GM12878 (cell line): ENCODE data around the gene EPHB2. TPM values are rescaled to one million over a fixed set of nuclear protein-coding genes. Genes with fewer than 3 reads are reported as not detected.

Experiments used
- ATAC-seq: fragments of 200-7000 bp; cut with Tn5 transposase; 3 replicates; pipeline ENCODE4 v1.9.1; 2020; ENCODE audit warnings: mild to moderate bottlenecking, moderate library complexity
- BruUV-seq: library from RNA; stranded (reverse); fragments of 400-500 nt; replicated peaks from 2 replicates; lab custom pipeline; 2021; lab: Mats Ljungman, UMichigan
- CTCF ChIA-PET: fragments of 300-600 bp; sonication (Branson Sonifier 250); formaldehyde crosslinking; extraction: SDS; loops from one replicate; lab custom pipeline; 2021; ENCODE audit warnings: inconsistent platforms; lab: Yijun Ruan, JAX
- POLR2A ChIA-PET: fragments of 350-600 bp; formaldehyde crosslinking; extraction: SDS; loops from one replicate; lab custom pipeline; 2021; ENCODE audit warnings: inconsistent platforms; lab: Charles Lee
- RAD21 ChIA-PET: fragments of 300-600 bp; sonication (Branson Sonifier 250); formaldehyde crosslinking; loops from one replicate; lab custom pipeline; 2023; ENCODE audit warnings: antibody characterized with exemption; ENCODE audit not compliant: unreplicated experiment; lab: Charles Lee
- SMC1A ChIA-PET: fragments of 300-600 bp; sonication (Branson Sonifier 250); formaldehyde crosslinking; loops from one replicate; lab custom pipeline; 2023; ENCODE audit not compliant: unreplicated experiment, uncharacterized antibody; lab: Charles Lee
- DNase-seq: peaks from one replicate; pipeline ENCODE4 v3.0.0-alpha.2; 2011; ENCODE audit warnings: low read depth, low spot score
- FAIRE-seq: peaks from 3 replicates; lab custom pipeline; 2011; peaks lifted over from hg19 to GRCh38; lab: Jason Lieb, UNC
- H2AFZ ChIP-seq: 2 replicates; pipeline ENCODE4 v1.6.0; 2011; ENCODE audit warnings: low read depth, low read length, control low read depth; ENCODE audit not compliant: control insufficient read depth
- H3K27ac ChIP-seq: 2 replicates; pipeline ENCODE4 v1.5.1; 2011; ENCODE audit warnings: control low read depth; ENCODE audit not compliant: control insufficient read depth, insufficient read depth
- H3K27me3 ChIP-seq, 2 experiments: replicated peaks in 1 of 2; 2 replicates each; pipeline versions ENCODE4 v1.6.0 to v1.6.1; 2011; ENCODE audit warnings: low read length in 1 of 2; ENCODE audit not compliant: control insufficient read depth in 2 of 2, insufficient read depth in 2 of 2
- H3K36me3 ChIP-seq, 2 experiments: 2 replicates each; pipeline ENCODE4 v1.5.1; 2011; ENCODE audit warnings: low read length in 1 of 2; ENCODE audit not compliant: control insufficient read depth in 2 of 2, insufficient read depth in 2 of 2
- H3K4me1 ChIP-seq: 2 replicates; pipeline ENCODE4 v1.6.1; 2011; ENCODE audit warnings: mild to moderate bottlenecking, low read length, moderate library complexity, mixed read lengths; ENCODE audit not compliant: control insufficient read depth, insufficient read depth
- H3K4me2 ChIP-seq: 2 replicates; pipeline ENCODE4 v1.6.0; 2011; ENCODE audit warnings: control low read depth; ENCODE audit not compliant: control insufficient read depth, insufficient read depth
- H3K4me3 ChIP-seq: fragments of 200-600 bp; sonication (generic); 2 replicates; pipeline ENCODE4 v1.5.1; 2016
- H3K79me2 ChIP-seq: 2 replicates; pipeline ENCODE4 v1.6.0; 2011; ENCODE audit warnings: low read length; ENCODE audit not compliant: control insufficient read depth, insufficient read depth
- H3K9ac ChIP-seq: 2 replicates; pipeline ENCODE4 v1.8.0; 2011; ENCODE audit warnings: low read length, control low read depth, mixed read lengths; ENCODE audit not compliant: control insufficient read depth, insufficient read depth
- H3K9me3 ChIP-seq: replicated peaks from 3 replicates; pipeline ENCODE4 v1.5.1; 2011; ENCODE audit warnings: mild to moderate bottlenecking, low read length; ENCODE audit not compliant: control insufficient read depth, insufficient read depth
- H4K20me1 ChIP-seq: 2 replicates; pipeline ENCODE4 v1.6.0; 2011; ENCODE audit not compliant: control insufficient read depth, insufficient read depth
- BCL3 ChIP-seq: IDR thresholded peaks from 2 replicates; pipeline ENCODE4 v1.6.1; 2011; ENCODE audit warnings: borderline replicate concordance, low read depth, mild to moderate bottlenecking, moderate library complexity, low read length; ENCODE audit not compliant: insufficient read depth, poor library complexity, severe bottlenecking
- CHD4 ChIP-seq: fragments of 200-600 bp; sonication (generic); IDR thresholded peaks from 2 replicates; pipeline ENCODE4 v1.6.1; 2016; ENCODE audit warnings: mild to moderate bottlenecking
- FOXK2 ChIP-seq: fragments of 450-650 bp; IDR thresholded peaks from 2 replicates; pipeline ENCODE4 v1.6.1; 2017; ENCODE audit warnings: mild to moderate bottlenecking, moderate library complexity
- IRF3 ChIP-seq: fragments of 450-650 bp; IDR thresholded peaks from 2 replicates; pipeline ENCODE4 v1.6.1; 2014; ENCODE audit warnings: mild to moderate bottlenecking
- KDM1A ChIP-seq: fragments of 200-600 bp; sonication (generic); IDR thresholded peaks from 2 replicates; pipeline ENCODE4 v1.6.1; 2016; ENCODE audit warnings: borderline replicate concordance
- MYB ChIP-seq: fragments of 150-350 bp; IDR thresholded peaks from 2 replicates; pipeline ENCODE4 v1.6.1; 2014; ENCODE audit warnings: mild to moderate bottlenecking, low read depth, low read length, borderline replicate concordance
- PAX8 ChIP-seq: fragments of 450-650 bp; IDR thresholded peaks from 2 replicates; pipeline ENCODE4 v1.6.1; 2017; ENCODE audit warnings: mild to moderate bottlenecking, moderate library complexity
- SREBF2 ChIP-seq: IDR thresholded peaks from 2 replicates; pipeline ENCODE4 v1.6.1; 2012; ENCODE audit warnings: mild to moderate bottlenecking, low read length
- TCF12 ChIP-seq: IDR thresholded peaks from 2 replicates; pipeline ENCODE4 v1.6.1; 2011; ENCODE audit warnings: low read depth, mild to moderate bottlenecking, low read length
- YBX1 ChIP-seq: fragments of 450-650 bp; IDR thresholded peaks from 2 replicates; pipeline ENCODE4 v1.6.1; 2016; ENCODE audit warnings: antibody characterized with exemption
- ZBTB40 ChIP-seq: fragments of 450-650 bp; IDR thresholded peaks from 2 replicates; pipeline ENCODE4 v1.6.1; 2016; ENCODE audit warnings: mild to moderate bottlenecking, moderate library complexity, borderline replicate concordance
- ZNF384 ChIP-seq: IDR thresholded peaks from 2 replicates; pipeline ENCODE4 v1.6.1; 2012; ENCODE audit warnings: low read depth, mild to moderate bottlenecking, low read length, improper control_type of control experiment, borderline replicate concordance
- WGBS: methylation state at CpG from one replicate; pipeline ENCODE4 v1.1.6; 2016; ENCODE audit warnings: low lambda C conversion rate; ENCODE audit not compliant: insufficient replicate concordance, insufficient coverage; ENCODE audit errors: missing lambda C conversion rate; 5-methylcytosine and 5-hydroxymethylcytosine counted together
- in situ Hi-C: fragments of 300-500 bp; cut with MboI; formaldehyde crosslinking; loops from 9 replicates; pipeline ENCODE4 v1.14.3; 2018; ENCODE audit warnings: mixed read lengths
- intact Hi-C: fragments of 100-400 bp; cut with micrococcal nuclease; formaldehyde crosslinking; loops from one replicate; pipeline ENCODE4 v1.14.2; 2022; ENCODE audit not compliant: unreplicated experiment
- polyA plus RNA-seq, 11 experiments: library from polyadenylated mRNA; depleted of rRNA in 4 of 11; unstranded in 6 of 11; stranded (reverse) in 5 of 11; fragments of >200 nt; fragmentation: Nextera tagmentation in 4 of 11; fragmentation: Illumina TruSeq in 1 of 11; extraction: Ambion mirVana in 4 of 11; extraction: Trizol in 1 of 11; gene quantifications; 1 replicate in 1 of 11; 2 replicates in 10 of 11; pipeline versions ENCODE4 v1.2.1 to v1.2.3, GENCODE V29; 2011 to 2016; ENCODE audit warnings: inconsistent platforms in 2 of 11, missing spikeins in 2 of 11, low read depth in 1 of 11
- total RNA-seq, 4 experiments: library from RNA; depleted of rRNA in 3 of 4; stranded (reverse); fragments of >200 nt in 3 of 4; fragmentation: Illumina TruSeq in 1 of 4; extraction: Trizol in 1 of 4; gene quantifications; 2 replicates each; pipeline versions ENCODE4 v1.2.1 to v1.2.3, GENCODE V29; 2013 to 2021

EPHB2 gene
- total and polyA plus RNA-seq, 10 of the 15 experiments (the other 5 are each of a cell fraction or from before 2014, with no cell fraction given) = 0.13 to 3.3 (median 0.92) TPM

GRCh38 chr1:22752339-22752738 is 41.7 kb downstream of the EPHB2 start (continued):
- TF ChIP-seq YBX1 = no peak
- TF ChIP-seq CHD4 = no peak
- no peak for TF ChIP-seq ZBTB40
- TF ChIP-seq, all 136 proteins: peak for 0

- FAIRE-seq (no peak), DNase-seq (no peak), ATAC-seq (no peak)
- WGBS = 82% methylated on average over 12 of the region's 12 CpGs
- Histone ChIP-seq H3K9ac (peak overlapping the region; percentile 22; the same call in 1 of the 2 replicates), H3K4me2 (no peak overlapping the region), H3K36me3 (no peaks in the 10 kb centered on the region), H4K20me1 (no peaks in the 10 kb centered on the region), H3K27me3 (no peaks in the 10 kb centered on the region), H3K27ac (peak overlapping the region; percentile 72), H3K79me2 (no peaks in the 10 kb centered on the region), H3K4me1 (peaks cover 35% of the 10 kb centered on the region), H2AFZ (peak overlapping the region; percentile 76), H3K9me3 (no peaks in the 10 kb centered on the region), H3K4me3 (no peak overlapping the region)
- no peak for TF ChIP-seq TCF12
- no peak for TF ChIP-seq FOXK2
- no peak for TF ChIP-seq BCL3
- no peak for TF ChIP-seq ZNF384
- TF ChIP-seq SREBF2 = no peak
- no peak for TF ChIP-seq PAX8
- no peak for TF ChIP-seq MYB
- TF ChIP-seq IRF3 = no peak
- TF ChIP-seq KDM1A = no peak
- BruUV-seq = no TSS peak
- ChIA-PET RAD21 (no interaction called here), SMC1A (interaction anchor here (0.9 kb wide), 1 partner anchor 48 kb away, joined by 3 read pairs; no protein-coding TSS in a partner anchor), POLR2A (no interaction called here), CTCF (interaction anchor here (0.7 to 1.0 kb wide), 2 partner anchors 10 to 193 kb away, joined by 3 read pairs; no protein-coding TSS in a partner anchor)
- intact Hi-C loops (no loop called here), in situ Hi-C loops (no loop called here)
Measured at GRCh38 chr1:22753481-22753971, 42.9 kb downstream of the EPHB2 start.
